Calu3 (cell line): ENCODE data around the gene DPM3. TPM values are rescaled to one million over a fixed set of nuclear protein-coding genes. Genes with fewer than 3 reads are reported as not detected.

Experiments
- BruUV-seq: library from RNA; stranded (reverse); fragments of 400-500 nt; replicated peaks from 2 replicates; lab custom pipeline; 2021; lab: Mats Ljungman, UMichigan
- CTCF ChIA-PET: fragments of 300-600 bp; sonication (Branson Sonifier 250); formaldehyde crosslinking; loops from one replicate; lab custom pipeline; 2022; ENCODE audit warnings: antibody characterized with exemption; lab: Charles Lee
- DNase-seq: peaks from one replicate; pipeline ENCODE4 v3.0.0; 2022
- H3K27ac Mint-ChIP-seq: one replicate; pipeline ENCODE4 v1.8.0; 2022; ENCODE audit warnings: mixed read lengths; ENCODE audit not compliant: unreplicated experiment
- H3K27me3 Mint-ChIP-seq: one replicate; pipeline ENCODE4 v1.8.0; 2022; ENCODE audit warnings: mixed read lengths; ENCODE audit not compliant: unreplicated experiment
- H3K36me3 Mint-ChIP-seq: one replicate; pipeline ENCODE4 v1.8.0; 2022; ENCODE audit warnings: mild to moderate bottlenecking, moderate library complexity, mixed read lengths; ENCODE audit not compliant: insufficient read depth, unreplicated experiment
- H3K4me1 Mint-ChIP-seq: one replicate; pipeline ENCODE4 v1.8.0; 2022; ENCODE audit warnings: mild to moderate bottlenecking, low read depth, mixed read lengths; ENCODE audit not compliant: unreplicated experiment
- H3K4me3 Mint-ChIP-seq: one replicate; pipeline ENCODE4 v1.8.0; 2022; ENCODE audit warnings: mild to moderate bottlenecking, low read depth, moderate library complexity, mixed read lengths; ENCODE audit not compliant: unreplicated experiment
- H3K9me3 Mint-ChIP-seq: one replicate; pipeline ENCODE4 v1.8.0; 2022; ENCODE audit warnings: low read depth, mixed read lengths; ENCODE audit not compliant: unreplicated experiment
- CTCF ChIP-seq: fragments of 200-600 bp; IDR thresholded peaks from one replicate; pipeline ENCODE4 v1.8.0; 2022; ENCODE audit warnings: antibody characterized with exemption; ENCODE audit not compliant: unreplicated experiment
- intact Hi-C: fragments of 100-400 bp; cut with micrococcal nuclease; formaldehyde crosslinking; loops from one replicate; pipeline ENCODE4 v1.10.0; 2022; ENCODE audit not compliant: unreplicated experiment
- total RNA-seq: library from RNA; stranded (reverse); gene quantifications from 2 replicates; pipeline ENCODE4 v1.2.3, GENCODE V29; 2022

DPM3 gene
- total RNA-seq, 1 experiment from 2014 or later, result 38.7 TPM

DNA sequence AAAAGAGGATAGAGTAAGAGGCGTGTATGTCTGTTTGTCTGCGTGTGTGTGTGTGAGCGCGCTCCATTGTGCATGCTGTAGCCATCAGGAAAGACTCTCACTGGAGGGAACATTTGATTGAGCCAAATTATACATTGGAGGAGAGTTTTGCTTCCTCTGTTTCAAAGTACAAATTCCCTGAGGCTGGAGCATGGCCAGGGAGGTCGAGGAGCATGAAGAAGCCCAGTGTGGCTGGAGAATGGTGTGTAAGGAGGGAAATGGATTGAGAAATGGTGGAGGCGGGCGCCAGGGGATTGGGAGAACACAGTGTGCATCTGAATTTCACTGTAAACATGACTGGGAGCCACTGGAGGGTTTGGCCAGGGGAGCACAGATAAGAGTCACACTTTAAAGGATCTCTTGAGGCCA lies 34.7 kb downstream of the DPM3 start:
- Mint-ChIP-seq H3K9me3 (no peaks in the 10 kb centered on the region), H3K36me3 (no peaks in the 10 kb centered on the region), H3K4me3 (no peak overlapping the region), H3K4me1 (no peaks in the 10 kb centered on the region), H3K27ac (no peak overlapping the region), H3K27me3 (peaks cover 23% of the 10 kb centered on the region)
- TF ChIP-seq CTCF, result no peak
- no TSS peak for BruUV-seq
- intact Hi-C loops, result no loop called here
- CTCF ChIA-PET, result no interaction called here
- no peak for DNase-seq

GRCh38 chr1:155104605-155105534 lies 35.5 kb downstream of the DPM3 start:
- H3K36me3 Mint-ChIP-seq, result no peaks in the 10 kb centered on the region
- no peak for DNase-seq
- BruUV-seq, result no TSS peak
- TF ChIP-seq CTCF, result no peak
- H3K4me3 Mint-ChIP-seq, result no peak overlapping the region
- intact Hi-C loops, result no loop called here
- CTCF ChIA-PET, result no interaction called here
- H3K27ac Mint-ChIP-seq, result no peak overlapping the region
- no peaks in the 10 kb centered on the region for H3K4me1 Mint-ChIP-seq
- H3K27me3 Mint-ChIP-seq, result peaks cover 23% of the 10 kb centered on the region
- H3K9me3 Mint-ChIP-seq, result no peaks in the 10 kb centered on the region

DNA sequence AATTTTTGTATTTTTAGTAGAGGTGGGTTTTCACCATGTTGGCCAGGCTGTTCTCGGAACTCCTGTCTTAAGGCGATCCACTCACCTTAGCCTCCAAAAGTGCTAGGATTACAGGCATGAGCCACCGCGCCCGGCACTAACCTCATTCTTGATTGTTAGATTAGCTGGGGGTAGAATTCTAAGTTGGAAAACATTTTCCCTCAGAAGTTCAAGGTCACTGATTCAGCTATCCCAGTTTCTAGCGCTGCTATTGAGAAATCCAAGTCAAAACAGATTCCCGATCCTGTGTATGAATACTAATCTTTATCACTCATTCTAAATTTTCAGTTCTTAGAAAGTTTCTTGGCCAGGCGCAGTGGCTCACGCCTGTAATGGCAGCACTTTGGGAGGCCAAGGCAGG lies 37.0 kb downstream of the DPM3 start:
- TF ChIP-seq CTCF, result no peak
- Mint-ChIP-seq H3K36me3 (no peaks in the 10 kb centered on the region), H3K27ac (no peak overlapping the region), H3K4me3 (no peak overlapping the region), H3K4me1 (no peaks in the 10 kb centered on the region), H3K27me3 (peaks cover 23% of the 10 kb centered on the region), H3K9me3 (no peaks in the 10 kb centered on the region)
- CTCF ChIA-PET, result interaction anchor here (0.6 kb wide), 2 partner anchors 79 to 100 kb away, joined by 3 to 6 read pairs; no protein-coding TSS in a partner anchor
- no peak for DNase-seq
- BruUV-seq, result no TSS peak
- intact Hi-C loops, result no loop called here

DNA sequence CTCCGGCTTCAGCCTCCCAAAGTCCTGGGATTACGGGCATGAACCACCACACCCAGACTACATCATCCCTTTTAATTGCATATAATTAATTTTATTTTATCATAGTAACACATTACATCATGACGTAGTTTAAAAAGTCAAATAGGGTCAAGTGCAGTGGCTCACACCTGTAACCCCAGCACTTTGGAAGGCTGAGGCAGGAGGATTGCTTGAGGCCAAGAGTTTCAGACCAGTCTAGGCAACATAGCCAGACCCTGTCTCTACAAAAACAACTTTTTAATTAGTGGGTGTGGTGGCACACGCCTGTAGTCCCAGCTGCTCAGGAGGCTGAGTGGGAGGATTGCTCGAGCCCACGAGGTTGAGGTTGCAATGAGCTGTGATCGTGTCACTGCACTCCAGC lies 41.0 kb downstream of the DPM3 start:
- Mint-ChIP-seq H3K4me1 (peaks cover 3% of the 10 kb centered on the region), H3K36me3 (no peaks in the 10 kb centered on the region), H3K27ac (no peak overlapping the region), H3K9me3 (no peaks in the 10 kb centered on the region), H3K4me3 (no peak overlapping the region), H3K27me3 (peaks cover 19% of the 10 kb centered on the region)
- no TSS peak for BruUV-seq
- intact Hi-C loops, result no loop called here
- no peak for TF ChIP-seq CTCF
- CTCF ChIA-PET, result interaction anchor here (0.6 to 0.7 kb wide), 5 partner anchors 39 to 963 kb away, joined by 3 to 8 read pairs (median 4); no protein-coding TSS in a partner anchor
- no peak for DNase-seq
